ENCODE results near the gene TMEM80.
A peak's percentile ranks its signal among the peaks of the same experiment; 100 is the strongest.

TMEM80 gene

DNA sequence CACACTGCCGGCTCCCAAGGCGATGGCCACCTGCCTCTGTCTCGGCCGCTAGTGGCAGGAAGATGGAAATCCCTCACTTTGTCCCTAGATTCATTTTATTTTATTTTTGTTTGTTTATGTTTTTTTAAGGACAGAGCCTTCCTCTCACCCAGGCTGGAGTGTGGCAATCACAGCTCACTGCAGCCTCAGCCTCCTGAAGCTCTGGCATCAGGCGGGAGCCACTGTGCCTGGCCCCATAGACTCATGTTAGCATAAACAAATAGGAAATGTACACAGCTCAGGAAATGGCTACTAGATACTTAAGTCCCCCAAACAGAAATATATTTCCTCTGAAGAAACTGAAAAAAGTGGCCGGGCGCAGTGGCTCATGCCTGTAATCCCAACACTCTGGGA lies 3.5 kb downstream of the TMEM80 start:
- Histone ChIP-seq H3K4me3 (ENCODE audit: insufficient read depth, low read depth, low read length) (no peak overlapping the region), H3K9me3 (ENCODE audit: control insufficient read depth, low read length) (no peaks in the 10 kb centered on the region), H3K27me3 (ENCODE audit: control insufficient read depth, insufficient read depth, low read length, poor library complexity, severe bottlenecking) (no peaks in the 10 kb centered on the region), H3K4me1 (ENCODE audit: control insufficient read depth, insufficient read depth, low read length) (peaks cover 1% of the 10 kb centered on the region), H3K27ac (ENCODE audit: insufficient read depth, low read depth, low read length, poor library complexity, severe bottlenecking) (no peak overlapping the region), H3K36me3 (ENCODE audit: control insufficient read depth, insufficient read depth, low read length) (no peaks in the 10 kb centered on the region)
- WGBS, 2 experiments: 93 to 94% methylated on average over 7 of the region's 7 CpGs

DNA sequence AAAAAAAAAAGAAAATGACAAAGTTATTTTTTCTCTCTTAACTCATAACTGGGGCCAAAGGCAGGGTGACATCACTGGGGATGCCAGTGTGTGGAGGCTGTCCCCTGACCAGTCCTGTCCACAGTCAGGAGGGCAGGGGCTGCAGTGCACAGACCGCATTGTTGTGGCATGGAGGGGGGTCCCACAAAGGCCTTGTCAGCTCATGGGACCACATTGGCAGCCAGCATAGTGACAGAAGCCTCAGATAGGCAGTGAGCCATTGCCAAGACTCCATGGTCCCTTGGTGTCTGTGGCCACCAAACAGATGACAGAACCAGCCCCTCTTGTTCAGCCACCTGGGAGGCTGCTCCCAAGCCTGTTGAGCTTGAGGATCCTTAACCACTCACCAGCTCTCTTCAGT lies 4.1 kb downstream of the TMEM80 start:
- H3K27me3 ChIP-seq (ENCODE audit: control insufficient read depth, insufficient read depth, low read length, poor library complexity, severe bottlenecking): no peaks in the 10 kb centered on the region
- H3K27ac ChIP-seq (ENCODE audit: insufficient read depth, low read depth, low read length, poor library complexity, severe bottlenecking): no peak overlapping the region
- H3K36me3 ChIP-seq (ENCODE audit: control insufficient read depth, insufficient read depth, low read length): no peaks in the 10 kb centered on the region
- H3K4me1 ChIP-seq (ENCODE audit: control insufficient read depth, insufficient read depth, low read length): no peaks in the 10 kb centered on the region
- 93 to 95% methylated on average over 1 of the region's 1 CpG for WGBS, 2 experiments
- no peak overlapping the region for H3K4me3 ChIP-seq (ENCODE audit: insufficient read depth, low read depth, low read length)
- H3K9me3 ChIP-seq (ENCODE audit: control insufficient read depth, low read length): no peaks in the 10 kb centered on the region

DNA sequence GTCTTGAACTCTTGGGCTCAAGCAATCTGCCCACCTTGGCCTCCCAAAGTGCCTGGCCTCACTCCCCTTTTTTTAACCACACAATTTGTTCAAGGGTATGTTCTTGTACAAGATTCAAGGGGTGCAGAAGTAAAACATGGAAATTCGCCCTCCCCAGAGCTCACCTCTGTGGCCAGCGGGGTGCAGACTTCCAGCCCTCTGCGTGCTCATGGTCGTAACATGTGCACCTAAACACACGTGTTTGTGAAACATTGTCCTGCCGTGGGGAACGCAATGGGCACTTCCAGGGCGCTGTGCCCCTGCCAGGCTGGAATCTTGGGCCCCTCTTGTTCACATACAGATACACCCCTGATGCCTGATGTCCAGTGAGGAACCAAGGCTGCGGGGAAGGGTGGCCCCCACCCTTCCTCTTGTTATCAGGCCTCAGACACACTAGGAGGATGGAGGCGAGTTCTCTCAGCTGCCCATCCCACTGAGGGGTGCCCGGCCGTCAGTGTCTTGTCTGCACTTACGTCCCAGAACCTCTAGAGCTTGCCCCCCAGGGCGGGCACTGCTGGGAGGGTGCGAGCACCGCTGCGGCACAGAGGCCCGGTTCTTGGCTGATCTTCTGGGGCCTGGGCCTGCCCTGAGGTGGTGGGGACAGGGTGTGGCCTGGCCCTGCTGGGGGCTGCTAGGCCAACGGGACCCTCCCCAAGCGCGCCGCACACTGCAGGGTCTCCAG lies 6.3 kb downstream of the TMEM80 start:
- no peaks in the 10 kb centered on the region for H3K36me3 ChIP-seq (ENCODE audit: control insufficient read depth, insufficient read depth, low read length)
- no peak overlapping the region for H3K4me3 ChIP-seq (ENCODE audit: insufficient read depth, low read depth, low read length)
- peaks cover 2% of the 10 kb centered on the region for H3K4me1 ChIP-seq (ENCODE audit: control insufficient read depth, insufficient read depth, low read length)
- no peak overlapping the region for H3K27ac ChIP-seq (ENCODE audit: insufficient read depth, low read depth, low read length, poor library complexity, severe bottlenecking)
- WGBS, 2 experiments: 95 to 96% methylated on average over 22 of the region's 22 CpGs
- peaks cover 19% of the 10 kb centered on the region for H3K27me3 ChIP-seq (ENCODE audit: control insufficient read depth, insufficient read depth, low read length, poor library complexity, severe bottlenecking)
- no peaks in the 10 kb centered on the region for H3K9me3 ChIP-seq (ENCODE audit: control insufficient read depth, low read length)

DNA sequence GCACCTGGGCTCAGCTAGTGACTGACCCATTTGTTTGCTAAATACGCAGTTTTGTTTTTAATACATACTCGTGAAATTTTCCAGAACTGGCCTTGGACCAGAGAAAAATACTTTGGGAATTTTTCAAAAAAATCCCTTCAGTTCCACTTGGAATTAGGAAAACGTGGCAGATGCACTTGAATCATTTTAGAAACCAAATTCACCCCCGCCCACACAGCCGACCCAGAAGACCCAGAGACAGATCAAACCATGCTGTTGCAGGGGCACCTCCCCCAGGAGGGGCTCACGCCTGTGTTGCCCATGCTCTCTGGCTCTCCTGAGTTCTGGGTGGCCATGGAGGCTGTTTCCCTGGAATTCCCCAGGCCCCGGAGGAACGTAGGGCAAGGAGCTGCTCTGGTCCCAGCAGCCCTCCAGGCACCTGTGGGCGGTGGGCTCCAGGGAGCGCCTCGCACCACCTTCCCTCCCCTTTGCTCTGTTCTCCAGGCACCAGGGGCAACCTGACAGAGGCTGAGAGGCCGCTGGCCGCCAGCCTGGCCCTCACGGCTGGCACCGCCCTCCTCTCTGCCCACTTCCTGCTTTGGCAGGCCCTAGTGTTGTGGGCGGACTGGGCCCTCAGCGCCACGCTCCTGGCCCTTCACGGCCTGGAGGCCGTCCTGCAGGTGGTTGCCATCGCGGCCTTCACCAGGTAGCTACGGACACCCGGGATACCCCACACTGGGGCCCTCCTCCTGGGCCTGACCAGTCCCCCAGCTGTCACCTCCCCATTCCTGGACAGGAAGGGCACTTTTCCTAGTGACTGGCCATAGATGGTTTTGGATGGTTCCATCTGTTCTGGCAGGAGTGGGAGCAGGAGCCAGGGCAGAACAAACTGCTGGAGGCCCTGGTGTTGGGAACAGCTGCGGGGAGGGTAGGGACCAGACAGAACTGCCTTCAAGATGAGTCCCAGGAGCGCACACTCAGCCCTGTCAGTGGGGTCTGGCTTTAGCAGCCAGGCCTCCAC lies 7.1 kb downstream of the TMEM80 start:
- H3K9me3 ChIP-seq (ENCODE audit: control insufficient read depth, low read length): no peaks in the 10 kb centered on the region
- H3K4me3 ChIP-seq (ENCODE audit: insufficient read depth, low read depth, low read length): no peak overlapping the region
- WGBS, 2 experiments: 91 to 93% methylated on average over 26 of the region's 26 CpGs
- H3K36me3 ChIP-seq (ENCODE audit: control insufficient read depth, insufficient read depth, low read length): no peaks in the 10 kb centered on the region
- peaks cover 11% of the 10 kb centered on the region for H3K4me1 ChIP-seq (ENCODE audit: control insufficient read depth, insufficient read depth, low read length)
- no peak overlapping the region for H3K27ac ChIP-seq (ENCODE audit: insufficient read depth, low read depth, low read length, poor library complexity, severe bottlenecking)
- H3K27me3 ChIP-seq (ENCODE audit: control insufficient read depth, insufficient read depth, low read length, poor library complexity, severe bottlenecking): peaks cover 26% of the 10 kb centered on the region

DNA sequence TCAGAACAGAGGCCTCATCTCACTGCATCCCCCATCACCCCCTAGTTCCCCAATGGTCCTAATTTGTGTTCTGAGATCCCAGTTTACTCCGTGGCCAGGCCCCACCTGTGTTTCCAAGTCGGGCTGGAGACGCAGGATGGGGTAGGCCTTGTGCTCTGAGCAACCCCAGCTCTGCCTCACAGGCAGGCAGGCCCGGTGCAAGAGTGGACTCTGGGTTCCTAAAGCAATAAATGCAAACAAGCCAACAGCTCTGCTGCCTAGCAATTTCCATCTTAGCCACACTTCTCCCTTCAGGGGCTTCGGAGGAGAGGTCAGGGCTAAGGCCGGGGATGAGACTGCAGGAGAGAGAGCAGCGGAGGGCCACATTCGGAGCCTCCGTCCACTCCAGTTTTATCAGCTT lies 7.9 kb downstream of the TMEM80 start:
- H3K36me3 ChIP-seq (ENCODE audit: control insufficient read depth, insufficient read depth, low read length): no peaks in the 10 kb centered on the region
- WGBS, 2 experiments: 93 to 96% methylated on average over 9 of the region's 9 CpGs
- H3K9me3 ChIP-seq (ENCODE audit: control insufficient read depth, low read length): no peaks in the 10 kb centered on the region
- no peak overlapping the region for H3K4me3 ChIP-seq (ENCODE audit: insufficient read depth, low read depth, low read length)
- peaks cover 11% of the 10 kb centered on the region for H3K4me1 ChIP-seq (ENCODE audit: control insufficient read depth, insufficient read depth, low read length)
- H3K27me3 ChIP-seq (ENCODE audit: control insufficient read depth, insufficient read depth, low read length, poor library complexity, severe bottlenecking): peaks cover 26% of the 10 kb centered on the region
- H3K27ac ChIP-seq (ENCODE audit: insufficient read depth, low read depth, low read length, poor library complexity, severe bottlenecking): no peak overlapping the region

DNA sequence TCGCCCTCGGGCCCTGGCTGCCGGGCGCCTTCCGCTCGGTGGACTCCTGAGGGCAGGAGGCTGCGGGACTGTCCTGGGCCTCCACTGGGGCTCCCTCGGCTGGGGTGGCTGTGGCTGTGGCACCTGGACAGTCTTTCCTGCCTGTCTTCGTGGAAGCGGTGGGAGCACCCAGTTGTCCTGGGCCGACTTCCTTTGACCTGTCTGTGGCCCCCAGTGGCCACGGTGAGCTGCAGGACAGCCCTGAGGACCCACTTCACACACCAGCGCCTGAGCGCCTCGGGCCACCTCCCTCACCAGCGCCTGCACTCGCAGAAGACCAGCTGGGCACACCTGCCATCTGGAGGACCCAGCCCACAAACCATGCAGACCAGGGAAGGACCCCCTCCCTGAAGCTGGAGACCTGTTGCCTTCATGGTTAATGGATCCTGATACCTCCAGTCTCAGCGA lies 8.6 kb downstream of the TMEM80 start:
- WGBS, 2 experiments: 93 to 96% methylated on average over 18 of the region's 18 CpGs
- Histone ChIP-seq H3K27me3 (ENCODE audit: control insufficient read depth, insufficient read depth, low read length, poor library complexity, severe bottlenecking) (peaks cover 26% of the 10 kb centered on the region), H3K27ac (ENCODE audit: insufficient read depth, low read depth, low read length, poor library complexity, severe bottlenecking) (no peak overlapping the region), H3K4me3 (ENCODE audit: insufficient read depth, low read depth, low read length) (no peak overlapping the region), H3K9me3 (ENCODE audit: control insufficient read depth, low read length) (no peaks in the 10 kb centered on the region), H3K4me1 (ENCODE audit: control insufficient read depth, insufficient read depth, low read length) (peaks cover 11% of the 10 kb centered on the region), H3K36me3 (ENCODE audit: control insufficient read depth, insufficient read depth, low read length) (no peaks in the 10 kb centered on the region)

DNA sequence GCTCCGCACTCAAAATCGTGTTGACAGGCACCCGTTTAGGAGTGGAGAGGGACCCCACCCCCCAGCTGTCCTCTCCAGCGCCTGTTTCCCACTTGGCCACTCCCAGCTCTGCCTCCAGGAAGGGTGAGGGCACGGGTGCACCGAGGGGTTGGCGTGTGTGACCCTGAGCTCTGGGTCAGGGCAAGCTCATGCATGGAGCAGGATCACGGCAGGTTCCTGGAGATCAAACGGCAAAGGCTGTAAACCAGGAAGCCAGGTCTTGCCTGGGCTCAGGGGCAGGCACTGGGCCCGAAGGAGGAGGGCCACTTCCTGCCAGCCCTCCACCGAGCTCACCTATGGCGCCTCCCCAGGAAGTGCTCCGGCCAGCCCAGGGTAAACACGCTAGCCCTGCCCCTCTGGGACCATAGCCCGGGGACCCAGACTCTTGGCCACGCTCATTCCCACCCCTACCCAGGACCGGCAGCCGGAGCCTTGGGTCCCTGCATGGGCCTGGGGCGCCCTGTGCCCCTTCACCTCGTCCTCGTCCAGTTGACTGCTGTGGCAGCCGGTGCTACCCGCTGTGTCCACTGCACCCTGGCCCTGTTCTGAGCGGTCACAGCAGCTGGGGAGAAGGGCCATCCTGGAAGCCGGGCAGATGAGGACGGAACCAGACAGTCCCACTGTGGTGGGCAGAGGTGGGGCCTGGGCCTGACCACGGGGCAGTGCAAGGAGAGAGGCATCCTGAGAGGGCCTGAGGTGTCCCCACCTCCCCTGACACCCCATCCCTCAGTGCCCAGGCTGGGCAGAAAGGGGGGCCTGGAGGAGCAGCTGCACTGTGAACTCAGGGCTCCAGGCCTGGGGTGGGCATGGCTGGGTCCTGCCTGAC lies 9.4 kb downstream of the TMEM80 start:
- Histone ChIP-seq H3K4me3 (ENCODE audit: insufficient read depth, low read depth, low read length) (peak overlapping the region; percentile 22), H3K27ac (ENCODE audit: insufficient read depth, low read depth, low read length, poor library complexity, severe bottlenecking) (no peak overlapping the region), H3K36me3 (ENCODE audit: control insufficient read depth, insufficient read depth, low read length) (no peaks in the 10 kb centered on the region), H3K4me1 (ENCODE audit: control insufficient read depth, insufficient read depth, low read length) (peaks cover 16% of the 10 kb centered on the region), H3K27me3 (ENCODE audit: control insufficient read depth, insufficient read depth, low read length, poor library complexity, severe bottlenecking) (peaks cover 26% of the 10 kb centered on the region), H3K9me3 (ENCODE audit: control insufficient read depth, low read length) (no peaks in the 10 kb centered on the region)
- WGBS, 2 experiments: 89 to 90% methylated on average over 27 of the region's 27 CpGs

DNA sequence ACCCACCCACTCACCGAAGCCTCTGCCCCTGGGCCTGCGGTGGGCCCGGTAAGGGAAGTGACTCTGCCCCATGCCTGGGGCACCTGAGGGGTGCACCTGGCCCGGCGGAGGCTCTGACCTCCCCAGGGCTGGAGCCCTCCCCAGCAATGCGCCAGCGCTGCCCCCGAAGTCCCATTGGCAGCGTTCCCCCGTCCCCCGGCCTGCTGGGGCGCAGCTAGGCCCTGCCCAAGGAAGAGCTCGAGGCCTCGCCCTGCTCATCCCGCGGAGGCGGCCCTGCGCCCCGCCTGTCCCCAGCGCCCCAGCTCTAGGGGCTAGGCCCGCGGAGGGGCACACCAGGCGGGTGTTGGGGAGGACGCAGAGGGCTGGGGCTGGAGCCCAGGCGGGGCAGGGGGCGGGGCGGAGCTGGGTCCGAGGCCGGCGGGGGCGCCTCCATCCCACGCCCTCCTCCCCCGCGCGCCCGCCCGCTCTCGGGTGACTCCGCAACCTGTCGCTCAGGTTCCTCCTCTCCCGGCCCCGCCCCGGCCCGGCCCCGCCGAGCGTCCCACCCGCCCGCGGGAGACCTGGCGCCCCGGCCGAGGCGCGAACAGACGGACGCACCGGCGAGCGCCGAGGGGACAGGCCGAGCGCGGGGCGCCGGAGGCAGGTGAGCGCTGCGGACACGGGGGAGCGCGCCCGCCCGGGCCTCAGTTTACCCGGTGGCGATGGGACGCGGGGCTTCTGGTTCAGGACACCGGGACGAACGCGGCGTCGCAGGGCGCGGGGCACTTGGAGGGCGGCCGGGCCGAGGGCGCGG lies 10.2 kb downstream of the TMEM80 start, which contains the start of gene EPS8L2:
TSS of gene EPS8L2 (plus strand) at position 586 of the 793 bp plus-strand sequence. CDS start 3,177 bp downstream, outside the sequence.
- 15 to 16% methylated on average over 90 of the region's 90 CpGs for WGBS, 2 experiments
- H3K4me1 ChIP-seq (ENCODE audit: control insufficient read depth, insufficient read depth, low read length): peaks cover 17% of the 10 kb centered on the region
- H3K27me3 ChIP-seq (ENCODE audit: control insufficient read depth, insufficient read depth, low read length, poor library complexity, severe bottlenecking): peaks cover 26% of the 10 kb centered on the region
- H3K4me3 ChIP-seq (ENCODE audit: insufficient read depth, low read depth, low read length): peak within 1 kb of the TSS; percentile 22
- H3K27ac ChIP-seq (ENCODE audit: insufficient read depth, low read depth, low read length, poor library complexity, severe bottlenecking): no peak within 1 kb of the TSS
- no peaks in the 10 kb centered on the region for H3K36me3 ChIP-seq (ENCODE audit: control insufficient read depth, insufficient read depth, low read length)
- no peaks in the 10 kb centered on the region for H3K9me3 ChIP-seq (ENCODE audit: control insufficient read depth, low read length)

DNA sequence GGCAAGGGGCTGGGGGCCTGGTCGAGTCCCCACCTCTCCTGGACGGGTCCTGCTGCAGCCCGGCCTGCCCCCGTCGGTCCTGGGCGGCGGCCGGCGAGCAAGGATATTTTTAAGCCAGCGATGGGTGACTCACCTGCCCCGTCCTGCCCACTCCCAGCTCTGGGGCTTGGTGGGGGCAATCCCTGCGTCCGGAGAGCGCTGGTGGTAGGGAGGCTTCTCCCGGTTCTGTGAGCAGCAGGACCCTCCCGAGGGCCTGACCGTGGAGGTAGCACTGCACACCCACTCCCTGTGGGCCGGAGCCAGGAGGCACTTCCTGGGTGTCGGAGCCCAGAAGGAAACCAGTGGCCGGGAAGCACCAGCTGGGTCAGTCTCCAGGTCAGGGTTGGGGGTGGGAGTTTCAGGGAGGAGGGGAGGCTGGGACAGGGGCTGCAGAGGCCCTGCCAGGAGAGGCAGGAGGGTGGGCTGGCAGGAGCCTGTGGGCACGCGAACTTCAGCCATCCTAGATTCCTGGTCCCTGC lies 10.9 kb downstream of the TMEM80 start:
- Histone ChIP-seq H3K4me3 (ENCODE audit: insufficient read depth, low read depth, low read length) (peak overlapping the region; percentile 22), H3K27ac (ENCODE audit: insufficient read depth, low read depth, low read length, poor library complexity, severe bottlenecking) (no peak overlapping the region), H3K4me1 (ENCODE audit: control insufficient read depth, insufficient read depth, low read length) (peaks cover 17% of the 10 kb centered on the region), H3K9me3 (ENCODE audit: control insufficient read depth, low read length) (no peaks in the 10 kb centered on the region), H3K36me3 (ENCODE audit: control insufficient read depth, insufficient read depth, low read length) (no peaks in the 10 kb centered on the region), H3K27me3 (ENCODE audit: control insufficient read depth, insufficient read depth, low read length, poor library complexity, severe bottlenecking) (peaks cover 26% of the 10 kb centered on the region)
- WGBS, 2 experiments: 14 to 16% methylated on average over 22 of the region's 22 CpGs
